Endodermal cell (in vitro differentiated cells): ENCODE measurements around the gene SMG6. TPM values are rescaled to one million over a fixed set of nuclear protein-coding genes. Genes with fewer than 3 reads are reported as not detected.

ENCODE experiments used
- DNase-seq: peaks from one replicate; pipeline ENCODE4 v3.0.0-alpha.2; 2017
- H3K27ac ChIP-seq: 2 replicates; pipeline ENCODE4 v1.5.1; 2013; ENCODE audit warnings: mild to moderate bottlenecking, low read depth, low read length, moderate library complexity
- H3K27me3 ChIP-seq: 2 replicates; pipeline ENCODE4 v1.6.1; 2013; ENCODE audit warnings: mild to moderate bottlenecking, low read length, moderate library complexity; ENCODE audit not compliant: insufficient read depth, control insufficient read depth, poor library complexity, severe bottlenecking
- H3K36me3 ChIP-seq: 2 replicates; pipeline ENCODE4 v1.7.0; 2013; ENCODE audit warnings: mild to moderate bottlenecking, low read length, moderate library complexity; ENCODE audit not compliant: control insufficient read depth, insufficient read depth
- H3K4me1 ChIP-seq: one replicate; pipeline ENCODE4 v1.7.0; 2013; ENCODE audit warnings: low read length; ENCODE audit not compliant: control insufficient read depth, insufficient read depth
- H3K4me3 ChIP-seq: 2 replicates; pipeline ENCODE4 v1.5.1; 2013; ENCODE audit warnings: mild to moderate bottlenecking, low read length, moderate library complexity
- H3K9ac ChIP-seq: 2 replicates; pipeline ENCODE4 v1.6.1; 2013; ENCODE audit warnings: mild to moderate bottlenecking, low read length, moderate library complexity; ENCODE audit not compliant: poor library complexity, severe bottlenecking; ENCODE audit errors: extremely low read depth
- H3K9me3 ChIP-seq: 2 replicates; pipeline ENCODE4 v1.6.1; 2013; ENCODE audit warnings: mild to moderate bottlenecking, low read length, moderate library complexity; ENCODE audit not compliant: control insufficient read depth
- H3K27ac Mint-ChIP-seq: 2 replicates; pipeline ENCODE4 v1.8.0; 2020; ENCODE audit warnings: mixed read lengths
- H3K27me3 Mint-ChIP-seq: 2 replicates; pipeline ENCODE4 v1.8.0; 2021; ENCODE audit warnings: mild to moderate bottlenecking, mixed read lengths; ENCODE audit not compliant: insufficient read depth
- H3K36me3 Mint-ChIP-seq: 2 replicates; pipeline ENCODE4 v1.8.0; 2020; ENCODE audit warnings: low read depth, mixed read lengths
- H3K4me1 Mint-ChIP-seq: 2 replicates; pipeline ENCODE4 v1.8.0; 2020; ENCODE audit warnings: mixed read lengths
- H3K4me3 Mint-ChIP-seq: 2 replicates; pipeline ENCODE4 v1.8.0; 2020; ENCODE audit warnings: mild to moderate bottlenecking, moderate library complexity, mixed read lengths
- H3K9me3 Mint-ChIP-seq: 2 replicates; pipeline ENCODE4 v1.8.0; 2020; ENCODE audit warnings: mild to moderate bottlenecking, mixed read lengths
- WGBS, 2 experiments: methylation state at CpG; one replicate each; pipeline versions ENCODE4 v1.1.5 to v1.1.7; 2013; ENCODE audit warnings: missing lambda C conversion rate in 2 of 2, mixed read lengths in 1 of 2; ENCODE audit not compliant: insufficient coverage in 1 of 2, insufficient read length in 1 of 2; 5-methylcytosine and 5-hydroxymethylcytosine counted together
- total RNA-seq, 2 donors: library from RNA; stranded (reverse); fragmentation: NEBNext Ultra II Directional in 1 of 2; extraction: Animal tissue kit (Norgen Biotek cat#: 25700) in 1 of 2; gene quantifications; 2 replicates in 1 of 2; 3 replicates in 1 of 2; pipeline ENCODE4 v1.2.1, GENCODE V29; 2021
- TF ChIP-seq, protein P1 (sequence below): fragments of 200-600 bp; sonication (generic); conservative IDR thresholded peaks from 2 replicates; pipeline ENCODE4 v1.5.0; 2021; ENCODE audit warnings: antibody characterized with exemption, mild to moderate bottlenecking

SMG6 gene
- total RNA-seq, 2 donors from 2014 or later: 44.3 to 56.7 TPM

- H3K27me3 Mint-ChIP-seq: no peaks in the 10 kb centered on the region
- 74 to 84% methylated on average over 4 to 6 of the region's 6 CpGs for whole genome bisulfite sequencing, 2 experiments
- H3K9me3 Mint-ChIP-seq: no peaks in the 10 kb centered on the region
- H3K4me3 ChIP-seq: peak overlapping the region; percentile 16
- DNase-seq: peak; percentile 71
- H3K9me3 ChIP-seq: no peaks in the 10 kb centered on the region
- H3K36me3 Mint-ChIP-seq: peaks cover 30% of the 10 kb centered on the region
- no peak overlapping the region for H3K4me3 Mint-ChIP-seq
- H3K4me1 ChIP-seq: peaks cover 22% of the 10 kb centered on the region
- peaks cover 43% of the 10 kb centered on the region for H3K36me3 ChIP-seq
- H3K27ac ChIP-seq: no peak overlapping the region
- no peaks in the 10 kb centered on the region for H3K27me3 ChIP-seq
- H3K4me1 Mint-ChIP-seq: peaks cover 34% of the 10 kb centered on the region
- TF ChIP-seq, protein P1, sequence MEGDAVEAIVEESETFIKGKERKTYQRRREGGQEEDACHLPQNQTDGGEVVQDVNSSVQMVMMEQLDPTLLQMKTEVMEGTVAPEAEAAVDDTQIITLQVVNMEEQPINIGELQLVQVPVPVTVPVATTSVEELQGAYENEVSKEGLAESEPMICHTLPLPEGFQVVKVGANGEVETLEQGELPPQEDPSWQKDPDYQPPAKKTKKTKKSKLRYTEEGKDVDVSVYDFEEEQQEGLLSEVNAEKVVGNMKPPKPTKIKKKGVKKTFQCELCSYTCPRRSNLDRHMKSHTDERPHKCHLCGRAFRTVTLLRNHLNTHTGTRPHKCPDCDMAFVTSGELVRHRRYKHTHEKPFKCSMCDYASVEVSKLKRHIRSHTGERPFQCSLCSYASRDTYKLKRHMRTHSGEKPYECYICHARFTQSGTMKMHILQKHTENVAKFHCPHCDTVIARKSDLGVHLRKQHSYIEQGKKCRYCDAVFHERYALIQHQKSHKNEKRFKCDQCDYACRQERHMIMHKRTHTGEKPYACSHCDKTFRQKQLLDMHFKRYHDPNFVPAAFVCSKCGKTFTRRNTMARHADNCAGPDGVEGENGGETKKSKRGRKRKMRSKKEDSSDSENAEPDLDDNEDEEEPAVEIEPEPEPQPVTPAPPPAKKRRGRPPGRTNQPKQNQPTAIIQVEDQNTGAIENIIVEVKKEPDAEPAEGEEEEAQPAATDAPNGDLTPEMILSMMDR: no peak
- H3K9ac ChIP-seq: no peak overlapping the region
- peak overlapping the region; percentile 81 for H3K27ac Mint-ChIP-seq
Measured at GRCh38 chr17:2124391-2124790, 179.2 kb downstream of the SMG6 start.

DNA sequence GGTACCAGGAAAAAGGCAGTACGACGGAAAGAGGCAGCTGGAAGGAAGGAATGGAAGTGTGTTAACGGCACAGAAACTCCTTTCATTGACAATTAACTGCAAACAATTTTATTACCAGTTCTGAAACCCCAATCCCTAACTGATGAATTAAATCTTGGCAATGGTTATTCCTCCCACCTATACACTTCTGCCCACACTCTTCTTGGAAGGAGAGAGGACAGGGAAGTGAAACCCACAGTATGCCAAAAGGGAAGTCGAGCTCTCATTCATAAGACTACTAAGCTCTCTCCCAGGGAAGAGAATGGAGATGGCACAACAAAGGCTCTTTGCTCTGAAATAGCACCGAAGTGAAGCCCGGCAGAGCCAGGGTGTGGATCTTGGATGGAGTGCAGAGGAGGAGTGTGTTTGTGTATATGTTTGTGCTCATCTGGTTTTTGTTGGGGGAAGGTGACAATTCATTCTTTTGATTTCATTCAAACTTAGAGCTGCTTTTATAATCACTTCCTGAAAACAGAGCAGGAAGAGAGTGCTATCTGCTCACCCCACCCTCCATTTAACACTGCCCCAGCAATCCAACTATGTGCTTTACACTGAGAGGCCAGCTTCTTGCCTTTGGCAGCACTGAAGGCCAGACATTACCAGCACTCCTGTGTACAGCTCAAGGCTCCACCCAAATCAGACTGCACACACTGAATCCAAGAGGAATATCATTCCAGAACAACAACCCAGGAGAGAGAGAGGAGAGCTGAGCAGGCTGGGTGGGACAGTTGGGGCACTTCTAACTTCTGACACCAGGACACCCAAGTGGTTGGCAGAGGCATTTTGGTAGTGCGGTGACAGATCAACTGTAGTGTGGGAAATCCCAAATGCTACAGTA is 180.0 kb downstream of the SMG6 start:
- WGBS, 2 experiments: 70 to 88% methylated on average over 3 to 6 of the region's 7 CpGs
- no peak overlapping the region for H3K4me3 ChIP-seq
- DNase-seq: peak; percentile 63

DNA sequence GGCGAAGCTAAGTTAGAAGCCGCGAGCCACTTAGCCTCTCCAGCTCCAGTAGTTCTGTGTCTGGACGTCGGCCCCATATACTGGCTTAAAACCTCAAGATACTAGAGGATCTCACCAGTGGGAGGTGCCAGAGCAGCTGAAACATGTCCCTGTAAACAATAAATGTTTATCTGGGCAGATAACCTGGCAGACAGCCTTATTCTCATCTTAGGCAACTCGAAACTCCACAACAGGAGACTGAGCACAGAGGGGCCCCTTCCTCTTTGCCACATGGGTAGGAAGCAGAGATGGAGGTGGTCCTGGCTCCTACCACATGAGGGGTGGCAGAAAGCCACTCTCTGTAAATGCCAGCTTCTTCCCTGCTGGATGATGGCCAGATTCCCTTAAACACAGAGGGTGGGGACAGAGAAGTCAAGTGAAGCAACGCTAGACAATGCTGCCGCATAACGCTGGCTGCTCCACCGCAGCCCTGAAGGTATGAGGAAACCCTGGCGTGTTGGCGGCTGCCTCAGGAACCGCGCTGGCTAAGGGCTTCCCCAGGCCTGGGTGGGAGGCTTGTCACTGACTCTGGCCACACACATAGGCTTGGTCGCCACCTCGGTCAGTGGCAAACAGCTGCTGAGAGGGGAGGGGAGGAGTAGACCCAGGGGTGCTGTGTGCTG is 180.8 kb downstream of the SMG6 start:
- H3K9ac ChIP-seq: no peak overlapping the region
- peaks cover 22% of the 10 kb centered on the region for H3K4me1 ChIP-seq
- no peaks in the 10 kb centered on the region for H3K27me3 ChIP-seq
- no peak overlapping the region for H3K27ac ChIP-seq
- TF ChIP-seq, protein P1: peak; percentile 28
- no peaks in the 10 kb centered on the region for H3K27me3 Mint-ChIP-seq
- H3K4me3 ChIP-seq: no peak overlapping the region
- H3K27ac Mint-ChIP-seq: peak overlapping the region; percentile 78
- peaks cover 34% of the 10 kb centered on the region for H3K4me1 Mint-ChIP-seq
- H3K9me3 Mint-ChIP-seq: no peaks in the 10 kb centered on the region
- WGBS, 2 experiments: 75 to 79% methylated on average over 15 to 16 of the region's 16 CpGs
- H3K4me3 Mint-ChIP-seq: no peak overlapping the region
- peaks cover 36% of the 10 kb centered on the region for H3K36me3 ChIP-seq
- peaks cover 30% of the 10 kb centered on the region for H3K36me3 Mint-ChIP-seq
- H3K9me3 ChIP-seq: no peaks in the 10 kb centered on the region
- DNase-seq: peak; percentile 71

More for the DNA sequence above, 180.0 kb downstream of the SMG6 start:
- peaks cover 43% of the 10 kb centered on the region for H3K36me3 ChIP-seq
- H3K9me3 ChIP-seq: no peaks in the 10 kb centered on the region
- Mint-ChIP-seq H3K27ac (peak overlapping the region; percentile 81), H3K9me3 (no peaks in the 10 kb centered on the region), H3K36me3 (peaks cover 30% of the 10 kb centered on the region), H3K4me1 (peaks cover 34% of the 10 kb centered on the region), H3K27me3 (no peaks in the 10 kb centered on the region), H3K4me3 (no peak overlapping the region)
- no peaks in the 10 kb centered on the region for H3K27me3 ChIP-seq
- peaks cover 22% of the 10 kb centered on the region for H3K4me1 ChIP-seq
- TF ChIP-seq, protein P1: peak; percentile 48
- no peak overlapping the region for H3K27ac ChIP-seq
- H3K9ac ChIP-seq: no peak overlapping the region
